SU-DHL-6 (cell line): ENCODE data around the gene UBXN10.

ENCODE experiments used
- EZH2phosphoT487 ChIP-seq: fragments of 200-600 bp; sonication (generic), shearing (Covaris generic); conservative IDR thresholded peaks from 2 replicates; pipeline ENCODE4 v1.6.1; 2018; ENCODE audit warnings: mild to moderate bottlenecking, antibody characterized with exemption, low read length, moderate library complexity, mixed read lengths
- TF ChIP-seq, protein P1 (sequence below): fragments of 200-600 bp; sonication (generic); IDR thresholded peaks from one replicate; pipeline ENCODE4 v1.5.1; 2017; ENCODE audit warnings: antibody characterized with exemption, mild to moderate bottlenecking, low read length, moderate library complexity; ENCODE audit not compliant: insufficient read depth, poor library complexity, severe bottlenecking

DNA sequence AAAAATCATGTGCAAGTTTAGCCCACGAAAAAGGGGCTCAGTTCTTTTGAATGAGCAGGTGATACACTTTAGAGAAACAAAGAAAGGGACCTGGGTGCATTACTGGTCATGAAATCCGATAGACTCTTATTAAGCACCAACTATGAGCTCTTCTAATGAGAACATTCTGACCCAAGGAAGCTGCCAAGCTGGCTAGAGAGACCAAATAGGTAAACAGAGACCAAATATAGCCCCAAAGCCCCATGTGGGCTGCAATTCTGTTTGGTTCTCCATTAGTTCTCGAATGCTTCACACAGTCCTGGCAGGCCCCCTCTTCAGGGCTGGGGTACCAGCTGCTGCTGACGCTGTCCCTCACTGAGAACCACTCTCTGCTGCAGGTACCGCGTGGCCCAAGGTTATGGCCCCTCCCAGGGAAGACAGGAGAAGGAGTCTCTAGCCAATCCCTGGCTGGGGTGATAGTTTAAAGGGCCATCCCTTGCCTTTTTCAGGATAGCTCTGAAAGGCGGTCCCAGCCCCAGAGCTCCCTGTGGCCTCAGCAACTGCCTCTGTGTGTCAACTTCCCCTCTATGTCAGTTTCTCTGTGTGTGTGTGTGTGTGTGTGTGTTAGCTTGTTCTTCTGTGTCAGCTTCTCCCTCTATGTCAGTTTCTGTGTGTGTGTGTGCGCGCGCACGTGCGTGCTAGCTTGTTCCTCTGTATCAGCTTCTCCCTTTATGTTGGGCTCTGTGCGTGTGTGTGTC lies 7.1 kb upstream of the UBXN10 start:
- TF ChIP-seq, protein P1, sequence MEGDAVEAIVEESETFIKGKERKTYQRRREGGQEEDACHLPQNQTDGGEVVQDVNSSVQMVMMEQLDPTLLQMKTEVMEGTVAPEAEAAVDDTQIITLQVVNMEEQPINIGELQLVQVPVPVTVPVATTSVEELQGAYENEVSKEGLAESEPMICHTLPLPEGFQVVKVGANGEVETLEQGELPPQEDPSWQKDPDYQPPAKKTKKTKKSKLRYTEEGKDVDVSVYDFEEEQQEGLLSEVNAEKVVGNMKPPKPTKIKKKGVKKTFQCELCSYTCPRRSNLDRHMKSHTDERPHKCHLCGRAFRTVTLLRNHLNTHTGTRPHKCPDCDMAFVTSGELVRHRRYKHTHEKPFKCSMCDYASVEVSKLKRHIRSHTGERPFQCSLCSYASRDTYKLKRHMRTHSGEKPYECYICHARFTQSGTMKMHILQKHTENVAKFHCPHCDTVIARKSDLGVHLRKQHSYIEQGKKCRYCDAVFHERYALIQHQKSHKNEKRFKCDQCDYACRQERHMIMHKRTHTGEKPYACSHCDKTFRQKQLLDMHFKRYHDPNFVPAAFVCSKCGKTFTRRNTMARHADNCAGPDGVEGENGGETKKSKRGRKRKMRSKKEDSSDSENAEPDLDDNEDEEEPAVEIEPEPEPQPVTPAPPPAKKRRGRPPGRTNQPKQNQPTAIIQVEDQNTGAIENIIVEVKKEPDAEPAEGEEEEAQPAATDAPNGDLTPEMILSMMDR = no peak
- TF ChIP-seq EZH2phosphoT487 = no peak
